GM12878 (cell line): Measurements from ENCODE around the gene TDRD12. TPM values are rescaled to one million over a fixed set of nuclear protein-coding genes. Genes with fewer than 3 reads are reported as not detected.

Experiments
- ATAC-seq: fragments of 200-7000 bp; cut with Tn5 transposase; 3 replicates; pipeline ENCODE4 v1.9.1; 2020; ENCODE audit warnings: mild to moderate bottlenecking, moderate library complexity
- BruUV-seq: library from RNA; stranded (reverse); fragments of 400-500 nt; replicated peaks from 2 replicates; lab custom pipeline; 2021; lab: Mats Ljungman, UMichigan
- CTCF ChIA-PET: fragments of 300-600 bp; sonication (Branson Sonifier 250); formaldehyde crosslinking; extraction: SDS; loops from one replicate; lab custom pipeline; 2021; ENCODE audit warnings: inconsistent platforms; lab: Yijun Ruan, JAX
- POLR2A ChIA-PET: fragments of 350-600 bp; formaldehyde crosslinking; extraction: SDS; loops from one replicate; lab custom pipeline; 2021; ENCODE audit warnings: inconsistent platforms; lab: Charles Lee
- RAD21 ChIA-PET: fragments of 300-600 bp; sonication (Branson Sonifier 250); formaldehyde crosslinking; loops from one replicate; lab custom pipeline; 2023; ENCODE audit warnings: antibody characterized with exemption; ENCODE audit not compliant: unreplicated experiment; lab: Charles Lee
- SMC1A ChIA-PET: fragments of 300-600 bp; sonication (Branson Sonifier 250); formaldehyde crosslinking; loops from one replicate; lab custom pipeline; 2023; ENCODE audit not compliant: unreplicated experiment, uncharacterized antibody; lab: Charles Lee
- DNase-seq: peaks from one replicate; pipeline ENCODE4 v3.0.0-alpha.2; 2011; ENCODE audit warnings: low read depth, low spot score
- FAIRE-seq: peaks from 3 replicates; lab custom pipeline; 2011; peaks lifted over from hg19 to GRCh38; lab: Jason Lieb, UNC
- H2AFZ ChIP-seq: 2 replicates; pipeline ENCODE4 v1.6.0; 2011; ENCODE audit warnings: low read depth, low read length, control low read depth; ENCODE audit not compliant: control insufficient read depth
- H3K27ac ChIP-seq: 2 replicates; pipeline ENCODE4 v1.5.1; 2011; ENCODE audit warnings: control low read depth; ENCODE audit not compliant: control insufficient read depth, insufficient read depth
- H3K27me3 ChIP-seq, 2 experiments: replicated peaks in 1 of 2; 2 replicates each; pipeline versions ENCODE4 v1.6.0 to v1.6.1; 2011; ENCODE audit warnings: low read length in 1 of 2; ENCODE audit not compliant: control insufficient read depth in 2 of 2, insufficient read depth in 2 of 2
- H3K36me3 ChIP-seq, 2 experiments: 2 replicates each; pipeline ENCODE4 v1.5.1; 2011; ENCODE audit warnings: low read length in 1 of 2; ENCODE audit not compliant: control insufficient read depth in 2 of 2, insufficient read depth in 2 of 2
- H3K4me1 ChIP-seq: 2 replicates; pipeline ENCODE4 v1.6.1; 2011; ENCODE audit warnings: mild to moderate bottlenecking, low read length, moderate library complexity, mixed read lengths; ENCODE audit not compliant: control insufficient read depth, insufficient read depth
- H3K4me2 ChIP-seq: 2 replicates; pipeline ENCODE4 v1.6.0; 2011; ENCODE audit warnings: control low read depth; ENCODE audit not compliant: control insufficient read depth, insufficient read depth
- H3K4me3 ChIP-seq: fragments of 200-600 bp; sonication (generic); 2 replicates; pipeline ENCODE4 v1.5.1; 2016
- H3K79me2 ChIP-seq: 2 replicates; pipeline ENCODE4 v1.6.0; 2011; ENCODE audit warnings: low read length; ENCODE audit not compliant: control insufficient read depth, insufficient read depth
- H3K9ac ChIP-seq: 2 replicates; pipeline ENCODE4 v1.8.0; 2011; ENCODE audit warnings: low read length, control low read depth, mixed read lengths; ENCODE audit not compliant: control insufficient read depth, insufficient read depth
- H3K9me3 ChIP-seq: replicated peaks from 3 replicates; pipeline ENCODE4 v1.5.1; 2011; ENCODE audit warnings: mild to moderate bottlenecking, low read length; ENCODE audit not compliant: control insufficient read depth, insufficient read depth
- H4K20me1 ChIP-seq: 2 replicates; pipeline ENCODE4 v1.6.0; 2011; ENCODE audit not compliant: control insufficient read depth, insufficient read depth
- FOXM1 ChIP-seq: IDR thresholded peaks from 2 replicates; pipeline ENCODE4 v1.6.1; 2012; ENCODE audit warnings: low read depth, mild to moderate bottlenecking, inconsistent platforms, low read length, moderate library complexity
- LARP7 ChIP-seq: fragments of 450-650 bp; IDR thresholded peaks from 2 replicates; pipeline ENCODE4 v1.6.1; 2017; ENCODE audit warnings: mild to moderate bottlenecking
- SMC3 ChIP-seq: IDR thresholded peaks from 2 replicates; pipeline ENCODE4 v1.6.1; 2011; ENCODE audit warnings: low read length, improper control_type of control experiment, borderline replicate concordance
- WGBS: methylation state at CpG from one replicate; pipeline ENCODE4 v1.1.6; 2016; ENCODE audit warnings: low lambda C conversion rate; ENCODE audit not compliant: insufficient replicate concordance, insufficient coverage; ENCODE audit errors: missing lambda C conversion rate; 5-methylcytosine and 5-hydroxymethylcytosine counted together
- in situ Hi-C: fragments of 300-500 bp; cut with MboI; formaldehyde crosslinking; loops from 9 replicates; pipeline ENCODE4 v1.14.3; 2018; ENCODE audit warnings: mixed read lengths
- intact Hi-C: fragments of 100-400 bp; cut with micrococcal nuclease; formaldehyde crosslinking; loops from one replicate; pipeline ENCODE4 v1.14.2; 2022; ENCODE audit not compliant: unreplicated experiment
- polyA plus RNA-seq, 11 experiments: library from polyadenylated mRNA; depleted of rRNA in 4 of 11; unstranded in 6 of 11; stranded (reverse) in 5 of 11; fragments of >200 nt; fragmentation: Nextera tagmentation in 4 of 11; fragmentation: Illumina TruSeq in 1 of 11; extraction: Ambion mirVana in 4 of 11; extraction: Trizol in 1 of 11; gene quantifications; 1 replicate in 1 of 11; 2 replicates in 10 of 11; pipeline versions ENCODE4 v1.2.1 to v1.2.3, GENCODE V29; 2011 to 2016; ENCODE audit warnings: inconsistent platforms in 2 of 11, missing spikeins in 2 of 11, low read depth in 1 of 11
- total RNA-seq, 4 experiments: library from RNA; depleted of rRNA in 3 of 4; stranded (reverse); fragments of >200 nt in 3 of 4; fragmentation: Illumina TruSeq in 1 of 4; extraction: Trizol in 1 of 4; gene quantifications; 2 replicates each; pipeline versions ENCODE4 v1.2.1 to v1.2.3, GENCODE V29; 2013 to 2021
- TF ChIP-seq, protein P1 (sequence below): fragments of 450-650 bp; IDR thresholded peaks from 2 replicates; pipeline ENCODE4 v1.6.1; 2017; ENCODE audit warnings: mild to moderate bottlenecking, low read depth, inconsistent platforms; ENCODE audit not compliant: poor library complexity, severe bottlenecking

Gene TDRD12
- total and polyA plus RNA-seq, 10 of the 15 experiments (the other 5 are each of a cell fraction or from before 2014, with no cell fraction given), result 0.08 to 0.15 TPM; not detected in 8

DNA sequence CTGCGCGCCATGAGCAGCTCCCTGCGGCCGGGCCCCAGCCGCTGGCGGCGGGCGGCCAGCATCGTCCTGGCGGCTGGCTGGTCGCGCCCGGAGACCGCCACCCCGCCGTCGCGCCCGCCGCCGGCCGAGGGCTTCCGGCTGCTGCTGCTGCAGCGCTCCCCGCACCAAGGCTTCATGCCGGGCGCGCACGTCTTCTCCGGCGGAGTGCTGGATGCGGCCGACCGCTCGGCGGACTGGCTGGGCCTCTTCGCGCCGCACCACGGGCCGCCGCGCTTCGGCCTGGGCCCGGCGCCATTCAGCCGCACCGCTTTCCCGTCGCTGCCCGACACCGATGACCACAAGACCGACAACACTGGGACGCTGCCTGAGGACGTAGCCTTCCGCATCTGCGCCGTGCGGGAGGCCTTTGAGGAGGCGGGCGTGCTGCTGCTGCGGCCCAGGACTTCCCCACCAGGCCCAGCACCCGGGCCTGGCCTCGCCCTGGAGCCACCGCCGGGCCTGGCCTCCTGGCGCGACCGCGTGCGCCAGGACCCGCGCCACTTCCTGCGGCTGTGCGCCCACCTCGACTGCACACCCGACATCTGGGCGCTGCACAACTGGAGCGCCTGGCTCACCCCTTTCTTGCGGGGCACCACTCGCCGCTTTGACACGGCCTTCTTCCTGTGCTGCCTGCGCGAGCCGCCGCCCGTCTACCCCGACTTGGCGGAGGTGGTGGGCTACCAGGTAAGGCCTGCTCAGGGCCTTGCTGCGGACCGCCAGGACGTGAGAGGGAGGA lies 27.4 kb upstream of the TDRD12 start (continued):
- TF ChIP-seq FOXM1, result no peak
- TF ChIP-seq SMC3, result no peak
- peak; percentile 92 for TF ChIP-seq LARP7

DNA sequence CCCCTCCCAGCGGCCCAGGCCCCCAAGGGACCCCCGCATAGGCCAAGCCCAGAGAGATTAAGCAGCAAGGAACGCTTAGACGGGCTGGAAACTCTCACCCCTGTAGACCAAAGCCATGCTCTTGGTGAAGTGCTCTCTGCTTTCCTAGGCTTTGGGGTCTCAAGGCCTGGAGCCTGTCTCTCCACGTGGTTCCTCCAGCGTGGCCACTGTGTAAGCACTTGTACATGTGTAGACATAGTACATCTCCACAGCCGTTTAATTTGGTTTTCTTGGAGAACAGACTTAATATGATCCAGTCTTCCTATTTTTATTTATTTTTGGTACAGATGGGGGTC lies 26.9 kb upstream of the TDRD12 start:
- H3K9me3 ChIP-seq, result peaks cover 2% of the 10 kb centered on the region; the same call in 2 of the 3 replicates
- in situ Hi-C loops, result no loop called here
- no peaks in the 10 kb centered on the region; a peak in 1 of 4 replicates for H3K36me3 ChIP-seq
- CTCF ChIA-PET, result interaction anchor here (1.6 kb wide), 1 partner anchor 24 kb away, joined by 5 read pairs; no protein-coding TSS in a partner anchor
- SMC1A ChIA-PET, result no interaction called here
- DNase-seq (no peak), ATAC-seq (peak; percentile 16; the same call in 2 of the 3 replicates), FAIRE-seq (no peak)
- H3K4me1 ChIP-seq, result peaks cover 6% of the 10 kb centered on the region; the same call in 1 of the 2 replicates
- POLR2A ChIA-PET, result interaction anchor here (0.7 kb wide), 1 partner anchor 11 kb away, joined by 6 read pairs; no protein-coding TSS in a partner anchor
- H3K27me3 ChIP-seq, result no peaks in the 10 kb centered on the region
- RAD21 ChIA-PET, result interaction anchor here (0.8 kb wide), 1 partner anchor 56 kb away, joined by 3 read pairs; no protein-coding TSS in a partner anchor
- 2% methylated on average over 7 of the region's 7 CpGs for WGBS
- H3K4me2 ChIP-seq, result peak overlapping the region; percentile 97
- H4K20me1 ChIP-seq, result no peaks in the 10 kb centered on the region
- TF ChIP-seq, protein P1, sequence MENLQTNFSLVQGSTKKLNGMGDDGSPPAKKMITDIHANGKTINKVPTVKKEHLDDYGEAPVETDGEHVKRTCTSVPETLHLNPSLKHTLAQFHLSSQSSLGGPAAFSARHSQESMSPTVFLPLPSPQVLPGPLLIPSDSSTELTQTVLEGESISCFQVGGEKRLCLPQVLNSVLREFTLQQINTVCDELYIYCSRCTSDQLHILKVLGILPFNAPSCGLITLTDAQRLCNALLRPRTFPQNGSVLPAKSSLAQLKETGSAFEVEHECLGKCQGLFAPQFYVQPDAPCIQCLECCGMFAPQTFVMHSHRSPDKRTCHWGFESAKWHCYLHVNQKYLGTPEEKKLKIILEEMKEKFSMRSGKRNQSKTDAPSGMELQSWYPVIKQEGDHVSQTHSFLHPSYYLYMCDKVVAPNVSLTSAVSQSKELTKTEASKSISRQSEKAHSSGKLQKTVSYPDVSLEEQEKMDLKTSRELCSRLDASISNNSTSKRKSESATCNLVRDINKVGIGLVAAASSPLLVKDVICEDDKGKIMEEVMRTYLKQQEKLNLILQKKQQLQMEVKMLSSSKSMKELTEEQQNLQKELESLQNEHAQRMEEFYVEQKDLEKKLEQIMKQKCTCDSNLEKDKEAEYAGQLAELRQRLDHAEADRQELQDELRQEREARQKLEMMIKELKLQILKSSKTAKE, result no peak
- H2AFZ ChIP-seq, result peak overlapping the region; percentile 74; the same call in 1 of the 2 replicates
- peak overlapping the region; percentile 79 for H3K4me3 ChIP-seq
- H3K27ac ChIP-seq, result peak overlapping the region; percentile 69
- BruUV-seq, result no TSS peak
- peaks cover 46% of the 10 kb centered on the region for H3K79me2 ChIP-seq
- intact Hi-C loops, result loop anchor here (2.0 to 5.0 kb wide), 3 partner anchors 112 to 290 kb away; partner anchors contain the start of genes CEP89, FAAP24 and PDCD5
- peak overlapping the region; percentile 78 for H3K9ac ChIP-seq
